NCI-H2107 treated with DMSO at 0.1 percent for 48 hours (cell line): ENCODE results near the gene SPDYE16.
"Not testable (repeated sequence)": the region's sequence is repeated elsewhere in the genome, so short reads cannot be mapped to it uniquely, and the experiment has no call there.

ENCODE experiments used
- DNase-seq: peaks from one replicate; lab custom pipeline; 2025; ENCODE audit not compliant: unreplicated experiment; lab: John Stamatoyannopoulos, UW

SPDYE16 gene, protein sequence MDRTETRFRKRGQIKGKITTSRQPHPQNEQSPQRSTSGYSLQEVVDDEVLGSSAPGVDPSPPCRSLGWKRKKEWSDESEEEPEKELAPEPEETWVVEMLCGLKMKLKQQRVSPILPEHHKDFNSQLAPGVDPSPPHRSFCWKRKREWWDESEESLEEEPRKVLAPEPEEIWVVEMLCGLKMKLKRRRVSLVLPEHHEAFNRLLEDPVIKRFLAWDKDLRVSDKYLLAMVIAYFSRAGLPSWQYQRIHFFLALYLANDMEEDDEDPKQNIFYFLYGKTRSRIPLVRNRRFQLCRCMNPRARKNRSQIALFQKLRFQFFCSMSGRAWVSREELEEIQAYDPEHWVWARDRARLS

DNA sequence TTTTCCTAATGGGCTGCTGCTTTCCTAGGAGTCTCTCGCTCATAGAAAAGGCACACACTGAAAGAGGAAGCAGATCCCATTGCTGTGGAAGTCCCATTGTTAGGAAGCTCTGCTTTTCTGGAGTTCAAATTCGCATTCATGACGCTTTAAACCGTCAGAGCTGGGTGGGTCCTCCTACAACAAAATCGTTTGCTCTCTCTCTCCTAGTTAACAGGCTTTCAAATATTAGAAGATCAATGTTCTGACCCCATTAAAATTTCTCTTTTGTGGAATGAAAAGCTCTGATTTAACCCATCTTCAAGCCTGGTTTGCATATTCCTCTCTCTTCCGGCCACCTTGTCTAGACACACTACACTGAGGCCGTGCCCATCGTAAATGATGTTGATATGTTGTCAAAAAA lies at the start of gene SPDYE16:
Gene SPDYE16, minus strand, starts transcription at position 101 of the 400 bp plus-strand sequence. CDS start 1,838 bp downstream, outside the sequence.
- DNase-seq, result not testable (repeated sequence)

- not testable (repeated sequence) for DNase-seq
Measured at GRCh38 chr7:76592694-76593093, 49.6 kb upstream of the SPDYE16 start.

- not testable (repeated sequence) for DNase-seq
Measured at GRCh38 chr7:76591602-76592304, 48.7 kb upstream of the SPDYE16 start.

DNA sequence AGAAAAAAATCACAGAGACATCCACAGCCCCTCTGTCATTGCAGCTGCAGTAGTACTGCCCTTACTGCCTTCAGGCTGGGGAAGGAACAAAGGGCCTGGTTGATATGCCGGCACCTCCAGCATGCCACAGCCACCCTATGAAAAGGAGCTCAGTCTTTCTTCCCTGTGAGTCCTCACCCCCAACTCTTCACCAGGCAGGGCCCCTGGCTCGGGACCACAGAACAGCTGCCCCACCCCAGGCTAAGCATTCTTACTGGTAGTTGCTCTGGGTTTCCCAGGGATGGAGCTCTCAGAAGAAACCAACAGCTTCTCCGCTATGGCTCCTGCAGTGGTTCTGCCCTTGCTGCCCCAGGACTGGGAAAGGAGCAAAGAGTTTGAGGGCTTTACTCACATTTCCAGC lies 47.9 kb upstream of the SPDYE16 start:
- not testable (repeated sequence) for DNase-seq

- DNase-seq, result not testable (repeated sequence)
Measured at GRCh38 chr7:76588586-76588985, 45.5 kb upstream of the SPDYE16 start.

- not testable (repeated sequence) for DNase-seq
Measured at GRCh38 chr7:76586585-76587315, 43.7 kb upstream of the SPDYE16 start.

DNA sequence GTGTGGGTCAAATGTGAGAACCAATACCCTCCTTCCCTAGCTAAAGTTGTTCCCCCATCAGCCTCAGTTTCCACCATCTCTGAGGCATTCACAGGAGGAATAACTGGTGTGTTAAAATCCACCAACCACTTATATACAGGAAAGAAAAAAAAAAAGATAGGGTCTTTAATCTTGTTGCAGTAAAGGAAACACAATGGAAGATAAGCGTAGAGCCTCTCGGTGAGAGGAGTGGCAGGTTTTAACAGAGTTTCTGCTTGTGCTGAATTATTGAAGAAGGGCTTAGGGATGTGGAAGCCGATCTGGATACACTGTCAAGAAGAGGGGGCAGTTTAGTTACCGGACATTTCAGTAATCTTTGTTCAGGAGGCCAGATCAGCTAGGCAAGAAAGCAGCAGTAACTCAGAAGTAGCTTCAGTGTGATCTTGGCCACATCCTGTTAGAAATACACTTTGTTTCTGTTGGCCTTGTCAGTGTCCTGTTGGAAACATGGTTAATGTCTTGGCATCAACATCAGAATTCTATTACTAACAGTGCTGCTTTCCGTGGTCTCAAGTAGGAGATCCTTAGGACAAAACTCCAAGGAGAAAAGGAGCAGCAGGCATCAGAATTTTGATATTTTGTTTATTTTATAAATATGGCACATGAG lies 40.7 kb upstream of the SPDYE16 start:
- DNase-seq, result not testable (repeated sequence)

- DNase-seq, result not testable (repeated sequence)
Measured at GRCh38 chr7:76582848-76583631, 39.9 kb upstream of the SPDYE16 start.

DNA sequence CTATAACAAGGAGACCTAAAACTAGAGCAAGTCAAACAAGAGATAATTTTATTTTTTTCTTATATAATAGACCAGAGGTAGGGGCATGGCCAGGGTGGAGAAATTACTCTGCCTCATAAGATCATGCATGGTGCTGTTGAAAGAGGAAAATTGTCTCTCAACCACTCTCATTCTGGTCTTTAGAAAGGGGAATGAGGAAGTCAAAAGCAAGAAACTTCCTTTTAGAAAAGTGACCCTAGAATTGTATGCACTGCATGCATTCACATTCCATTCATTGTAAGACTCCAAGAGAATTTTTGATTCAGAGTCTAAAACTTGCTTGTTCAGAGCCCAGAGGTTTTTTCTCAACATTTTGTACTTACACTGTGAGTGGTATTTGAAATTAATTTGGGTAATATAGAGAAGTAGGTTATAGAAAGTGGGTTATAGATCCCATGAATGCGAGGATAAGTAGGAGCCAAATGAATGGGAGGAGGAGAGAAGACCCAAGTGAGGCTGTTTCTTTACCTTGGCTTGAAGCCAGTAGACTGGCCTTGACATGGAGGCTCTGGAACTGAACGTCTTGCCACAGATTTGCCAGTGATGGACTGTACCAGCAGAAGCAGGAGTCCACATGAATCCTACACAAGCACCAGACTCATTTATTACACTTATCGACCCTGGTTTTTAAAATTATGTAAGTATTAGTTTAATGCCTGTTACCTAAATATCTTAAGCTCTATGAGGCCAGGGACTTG lies 33.0 kb upstream of the SPDYE16 start:
- DNase-seq, result not testable (repeated sequence)

- DNase-seq, result not testable (repeated sequence)
Measured at GRCh38 chr7:76575431-76575830, 32.3 kb upstream of the SPDYE16 start.

DNA sequence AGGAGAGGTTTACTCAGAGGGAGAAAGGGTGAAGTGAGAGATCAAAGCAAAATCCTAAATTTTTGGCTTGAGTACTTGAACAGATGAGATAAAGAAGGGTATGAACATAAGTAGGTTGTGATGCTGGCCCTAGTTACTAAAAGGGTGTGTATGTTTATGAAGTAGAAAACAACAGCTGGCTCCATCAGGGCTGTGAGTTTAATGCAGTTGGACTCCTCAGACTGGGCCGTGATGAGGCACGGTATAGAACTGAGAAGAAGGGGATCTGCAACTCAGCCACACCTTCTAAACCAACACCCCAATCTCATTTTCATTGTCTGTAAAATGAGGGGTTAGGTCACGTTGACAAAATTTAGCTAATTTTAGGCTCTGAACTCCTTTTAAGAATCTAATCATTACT lies 29.2 kb upstream of the SPDYE16 start:
- DNase-seq, result not testable (repeated sequence)

DNA sequence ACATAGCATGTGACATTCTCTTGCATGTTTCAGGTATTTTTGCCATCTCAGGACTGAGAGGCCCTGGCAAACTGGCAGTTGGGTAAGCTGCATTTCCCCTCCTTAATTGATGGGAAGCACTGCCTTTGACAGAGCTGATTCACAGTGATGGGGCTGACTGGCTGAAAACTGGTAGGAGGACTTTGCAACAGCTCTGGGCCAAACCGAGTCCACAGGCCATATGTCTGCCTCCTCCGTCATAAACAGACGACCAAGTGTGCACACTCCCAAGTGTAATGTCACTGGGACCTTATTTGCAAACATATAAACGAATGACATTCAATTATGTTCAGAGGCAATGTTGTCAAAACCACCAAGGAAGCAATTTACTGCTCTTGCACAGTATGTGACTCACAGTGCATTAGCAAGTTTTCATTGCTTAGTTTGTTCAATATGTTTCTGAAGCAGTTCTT lies 27.3 kb upstream of the SPDYE16 start:
- not testable (repeated sequence) for DNase-seq

GRCh38 chr7:76568742-76569141 lies 25.6 kb upstream of the SPDYE16 start:
- not testable (repeated sequence) for DNase-seq

GRCh38 chr7:76567753-76568152 lies 24.7 kb upstream of the SPDYE16 start:
- DNase-seq, result not testable (repeated sequence)

DNA sequence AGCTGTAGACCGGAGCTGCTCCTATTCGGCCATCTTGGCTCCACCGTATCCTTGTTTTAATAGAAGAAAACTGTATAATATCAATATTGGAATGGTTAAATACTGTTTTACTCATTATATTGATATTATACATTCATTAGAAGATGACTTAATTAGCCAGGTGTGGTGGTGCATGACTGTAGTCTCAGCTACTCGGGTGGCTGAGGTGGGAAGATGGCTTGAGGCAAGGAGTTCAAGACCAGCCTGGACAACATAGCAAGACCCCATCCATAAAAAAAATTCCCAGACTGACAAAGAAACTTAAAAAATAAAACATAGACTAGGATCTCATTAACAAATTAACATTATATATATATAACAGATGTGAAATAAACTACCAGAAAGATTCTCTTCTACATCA lies 24.2 kb upstream of the SPDYE16 start:
- DNase-seq, result not testable (repeated sequence)

DNA sequence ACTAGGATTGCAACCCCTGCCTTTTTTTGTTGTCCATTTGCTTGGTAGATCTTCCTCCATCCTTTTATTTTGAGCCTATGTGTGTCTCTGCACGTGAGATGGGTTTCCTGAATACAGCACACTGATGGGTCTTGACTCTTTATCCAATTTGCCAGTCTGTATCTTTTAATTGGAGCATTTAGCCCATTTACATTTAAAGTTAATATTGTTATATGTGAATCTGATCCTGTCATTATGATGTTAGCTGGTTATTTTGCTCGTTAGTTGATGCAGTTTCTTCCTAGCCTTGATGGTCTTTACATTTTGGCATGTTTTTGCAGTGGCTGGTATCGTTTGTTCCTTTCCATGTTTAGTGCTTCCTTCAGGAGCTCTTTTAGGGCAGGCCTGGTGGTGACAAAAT lies 21.9 kb upstream of the SPDYE16 start:
- not testable (repeated sequence) for DNase-seq

DNA sequence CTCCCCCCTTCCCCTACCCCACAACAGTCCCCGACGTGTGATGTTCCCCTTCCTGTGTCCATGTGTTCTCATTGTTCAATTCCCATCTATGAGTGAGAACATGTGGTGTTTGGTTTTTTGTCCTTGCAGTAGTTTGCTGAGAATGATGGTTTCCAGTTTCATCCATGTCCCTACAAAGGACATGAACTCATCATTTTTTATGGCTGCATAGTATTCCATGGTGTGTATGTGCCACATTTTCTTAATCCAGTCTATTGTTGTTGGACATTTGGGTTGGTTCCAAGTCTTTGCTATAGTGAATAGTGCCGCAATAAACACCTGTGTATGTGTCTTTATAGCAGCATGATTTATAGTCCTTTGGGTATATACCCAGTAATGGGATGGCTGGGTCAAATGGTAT lies 18.2 kb upstream of the SPDYE16 start:
- DNase-seq, result not testable (repeated sequence)

DNA sequence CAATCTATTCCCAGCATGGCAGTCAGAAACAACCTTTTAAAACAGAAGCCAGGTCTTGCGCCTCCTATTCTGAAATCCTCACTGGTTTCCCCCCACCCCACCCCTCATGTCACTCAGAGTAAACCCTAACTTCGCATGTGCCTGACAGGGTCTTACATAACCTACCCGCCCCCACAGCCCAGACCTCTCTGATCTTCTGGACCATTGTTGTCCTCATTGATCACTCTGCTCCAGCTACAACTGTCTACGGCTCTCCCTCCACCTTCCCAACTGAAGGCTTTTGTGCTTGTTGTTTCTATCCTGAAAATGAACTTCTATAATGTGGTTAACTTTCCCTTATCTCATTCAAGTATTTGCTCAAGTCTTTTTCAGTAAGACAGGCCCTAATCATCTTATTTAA lies 17.1 kb upstream of the SPDYE16 start:
- DNase-seq, result not testable (repeated sequence)

DNA sequence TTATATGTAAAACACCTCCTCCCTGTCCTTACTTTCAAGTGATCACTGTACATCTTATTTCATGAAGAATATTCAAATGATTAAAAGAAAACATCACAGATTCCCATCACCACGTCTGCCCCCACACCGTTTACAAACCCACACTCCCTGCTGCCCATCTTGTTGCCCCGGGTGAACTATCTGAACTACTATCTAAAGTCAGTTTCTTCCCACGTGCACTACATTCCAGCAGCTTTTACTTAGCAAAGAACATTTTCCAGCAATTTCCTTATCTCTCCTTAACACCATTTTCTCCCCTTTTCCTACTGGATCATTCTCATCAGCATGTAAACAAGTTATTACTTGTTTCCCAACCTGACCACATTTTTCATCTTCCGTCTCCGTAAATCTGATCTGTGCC lies 16.6 kb upstream of the SPDYE16 start:
- not testable (repeated sequence) for DNase-seq
